Measurements from ENCODE around the gene ACAD8. TPM values are rescaled to one million over a fixed set of nuclear protein-coding genes. Genes with fewer than 3 reads are reported as not detected.
"Not testable (repeated sequence)": the region's sequence is repeated elsewhere in the genome, so short reads cannot be mapped to it uniquely, and the experiment has no call there.

The ACAD8 gene
- total RNA-seq, 1 donor from 2014 or later, result 13.9 TPM

GRCh38 chr11:134267966-134268365 lies 14.6 kb downstream of the ACAD8 start:
- no peak for ATAC-seq

DNA sequence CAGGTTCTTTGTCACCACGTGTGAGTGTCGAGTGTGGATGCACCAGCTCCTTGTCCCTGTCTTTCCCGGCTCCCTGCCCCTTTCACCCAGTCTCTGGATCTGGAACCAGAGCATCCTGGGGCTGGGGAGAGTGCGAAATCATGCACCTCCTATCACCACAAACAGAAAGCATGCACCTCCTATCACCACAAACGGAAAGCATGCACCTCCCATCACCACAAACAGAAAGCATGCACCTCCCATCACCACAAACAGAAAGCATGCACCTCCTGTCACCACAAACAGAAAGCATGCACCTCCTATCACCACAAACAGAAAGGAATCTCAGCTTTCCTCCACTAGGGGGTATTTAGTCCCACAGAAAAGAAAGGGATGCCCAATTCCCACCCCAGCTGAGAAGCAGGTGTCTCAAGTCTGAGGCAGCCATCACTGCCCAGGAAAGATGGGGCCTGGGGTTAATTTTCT lies 16.9 kb downstream of the ACAD8 start:
- no peak for ATAC-seq

- ATAC-seq, result no peak
These were observed 18.6 kb downstream of the ACAD8 start for GRCh38 chr11:134271978-134272377.

GRCh38 chr11:134272381-134273316 lies 19.3 kb downstream of the ACAD8 start:
- no peak for ATAC-seq

- no peak for ATAC-seq
These were observed 19.9 kb downstream of the ACAD8 start for GRCh38 chr11:134273317-134273712.

GRCh38 chr11:134275188-134275533 lies 21.8 kb downstream of the ACAD8 start:
- ATAC-seq, result no peak

DNA sequence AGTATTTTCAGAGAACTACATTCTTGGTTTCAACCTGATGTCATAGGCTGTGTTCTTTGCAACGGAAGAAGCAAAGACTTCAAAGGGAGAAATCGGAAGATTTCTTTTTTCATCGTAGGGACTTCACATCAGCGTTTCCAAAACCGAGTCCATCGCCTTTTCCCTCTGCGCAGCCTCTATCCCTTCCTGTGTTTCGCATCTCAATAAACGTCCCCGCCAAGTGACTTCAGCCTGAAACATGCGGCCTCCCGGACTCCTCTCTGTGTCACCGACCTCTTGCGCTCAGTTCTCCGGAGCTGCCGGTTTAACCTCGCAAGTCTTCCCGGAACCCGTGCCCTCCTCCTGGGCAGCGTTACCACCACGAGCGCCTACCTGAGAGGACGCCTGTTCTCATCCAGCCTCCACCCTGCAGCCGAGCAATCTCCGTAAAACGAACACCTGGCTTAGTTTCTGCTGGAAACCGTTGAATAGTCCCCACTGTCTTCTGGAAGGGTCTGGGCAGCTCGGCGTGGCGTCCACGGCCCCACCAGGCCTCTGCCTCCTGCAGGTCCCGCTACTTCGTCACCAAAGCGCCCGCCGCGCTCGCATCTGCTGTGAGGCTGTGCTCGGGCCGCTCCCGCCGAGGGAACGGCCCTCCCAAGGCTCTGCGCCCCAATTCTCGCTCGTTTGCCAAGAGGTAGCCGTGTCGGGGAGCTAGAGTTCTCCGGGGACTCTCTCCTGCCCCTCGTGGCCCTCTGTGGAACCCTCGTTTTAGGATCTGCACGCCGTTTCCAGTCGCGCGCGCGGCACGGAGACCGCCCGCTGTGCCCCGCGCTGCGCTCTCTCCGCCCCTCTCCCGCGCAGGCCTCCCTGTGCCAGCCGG lies 22.4 kb downstream of the ACAD8 start, which contains the start of gene GLB1L3:
GLB1L3 (plus strand) TSS at position 846 of the 862 bp plus-strand sequence. CDS start 362 bp downstream, outside the sequence.
- peak; percentile 90 for ATAC-seq

- peak; percentile 21 for ATAC-seq
These were observed 23.2 kb downstream of the ACAD8 start for GRCh38 chr11:134276396-134277182.

- no peak for ATAC-seq
These were observed 24.0 kb downstream of the ACAD8 start for GRCh38 chr11:134277183-134278001.

GRCh38 chr11:134278356-134278755 lies 25.0 kb downstream of the ACAD8 start:
- no peak for ATAC-seq

DNA sequence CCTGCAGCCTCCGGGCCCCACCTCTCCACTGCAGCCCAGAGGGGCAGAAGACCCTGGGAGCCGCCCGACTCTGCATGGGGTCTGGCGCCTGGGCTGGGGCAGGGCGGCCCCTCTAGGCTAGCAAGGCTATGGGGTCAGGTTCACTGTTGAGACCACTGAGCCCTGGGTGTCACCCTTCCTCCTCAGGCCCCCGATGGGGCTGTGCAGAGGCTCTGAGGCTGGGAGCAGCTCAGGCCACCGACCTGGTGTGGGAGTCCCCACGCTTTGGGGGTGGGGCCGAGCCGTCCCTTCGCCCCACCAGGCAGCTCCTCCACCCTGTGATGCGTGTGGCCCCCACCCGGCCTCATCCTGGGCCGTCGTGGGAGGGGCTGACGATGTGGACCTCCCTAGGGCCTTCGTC lies 28.3 kb downstream of the ACAD8 start:
- not testable (repeated sequence) for ATAC-seq

DNA sequence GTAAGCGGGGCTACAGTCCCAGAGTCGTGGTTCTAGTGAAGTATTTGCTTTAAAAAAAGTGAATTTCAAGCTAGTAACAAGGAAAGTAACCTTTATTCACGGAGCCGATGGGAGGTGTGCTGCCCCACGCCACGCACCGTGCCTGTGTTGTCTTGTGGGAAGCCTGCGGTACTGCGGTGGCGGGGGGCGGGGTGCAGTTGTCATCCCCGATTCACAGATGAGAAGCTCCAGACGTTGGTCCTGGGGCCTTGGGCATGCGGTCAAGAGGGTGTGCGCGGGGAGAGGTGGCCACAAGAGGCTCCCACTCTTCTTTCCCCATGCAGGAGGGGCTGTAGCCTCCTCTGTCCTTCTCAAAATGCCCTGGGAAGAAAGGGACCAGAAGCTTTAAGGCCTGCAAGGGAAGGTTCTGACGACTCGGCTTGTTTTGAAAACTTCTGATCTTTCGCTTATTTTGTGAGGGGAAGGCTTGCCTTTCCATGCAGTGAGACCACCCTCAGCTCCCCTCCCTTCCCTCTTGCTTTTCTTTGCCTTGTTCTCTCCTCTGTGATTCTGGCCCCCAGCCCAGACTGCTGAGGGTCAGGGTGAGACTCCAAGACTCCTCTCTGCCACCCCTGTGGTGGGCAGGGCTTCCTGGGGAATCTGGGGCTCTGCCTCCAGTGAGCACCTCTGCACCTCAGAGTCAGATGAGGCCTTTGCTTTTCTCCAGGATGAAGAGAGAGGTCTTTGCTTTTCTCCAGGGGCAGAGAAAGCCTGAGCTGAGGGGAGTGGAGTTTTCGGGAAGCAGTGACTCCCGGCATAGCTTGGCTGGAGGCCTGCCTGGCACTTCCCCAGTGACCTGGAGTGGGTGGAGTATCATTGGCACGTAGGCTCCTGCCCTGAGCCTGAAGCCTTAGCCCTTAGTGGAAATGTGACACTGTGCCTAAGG lies 29.0 kb downstream of the ACAD8 start:
- peak; percentile 50 for ATAC-seq

- no peak for ATAC-seq
These were observed 30.3 kb downstream of the ACAD8 start for GRCh38 chr11:134283461-134284230.

- not testable (repeated sequence) for ATAC-seq
These were observed 31.0 kb downstream of the ACAD8 start for GRCh38 chr11:134284349-134284748.

GRCh38 chr11:134287561-134287960 lies 34.2 kb downstream of the ACAD8 start:
- no peak for ATAC-seq

GRCh38 chr11:134288486-134288885 lies 35.1 kb downstream of the ACAD8 start:
- ATAC-seq, result no peak

- ATAC-seq, result no peak
These were observed 35.8 kb downstream of the ACAD8 start for GRCh38 chr11:134289167-134289566.

DNA sequence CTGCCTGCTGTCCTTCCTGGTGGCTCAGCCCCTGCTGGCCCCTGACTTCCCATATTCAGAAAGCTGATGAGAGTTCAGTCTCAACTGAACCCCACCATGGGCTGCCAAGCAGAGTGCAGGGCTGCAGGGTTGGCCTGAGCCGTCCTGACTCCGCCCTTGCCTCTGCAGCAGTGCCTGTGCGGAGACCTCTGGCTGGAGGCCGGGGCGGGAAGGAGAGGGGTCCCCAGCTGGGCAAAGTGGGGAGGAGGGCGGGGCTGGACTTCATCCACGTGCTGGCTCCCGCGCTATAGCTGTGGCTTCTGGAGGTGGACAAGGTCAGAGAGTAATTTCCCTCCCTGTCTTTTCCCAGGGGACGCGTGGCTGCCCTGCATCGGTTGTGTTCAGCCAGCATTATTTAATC lies 36.4 kb downstream of the ACAD8 start:
- ATAC-seq, result no peak

- ATAC-seq, result no peak
These were observed 37.3 kb downstream of the ACAD8 start for GRCh38 chr11:134290646-134291045.

DNA sequence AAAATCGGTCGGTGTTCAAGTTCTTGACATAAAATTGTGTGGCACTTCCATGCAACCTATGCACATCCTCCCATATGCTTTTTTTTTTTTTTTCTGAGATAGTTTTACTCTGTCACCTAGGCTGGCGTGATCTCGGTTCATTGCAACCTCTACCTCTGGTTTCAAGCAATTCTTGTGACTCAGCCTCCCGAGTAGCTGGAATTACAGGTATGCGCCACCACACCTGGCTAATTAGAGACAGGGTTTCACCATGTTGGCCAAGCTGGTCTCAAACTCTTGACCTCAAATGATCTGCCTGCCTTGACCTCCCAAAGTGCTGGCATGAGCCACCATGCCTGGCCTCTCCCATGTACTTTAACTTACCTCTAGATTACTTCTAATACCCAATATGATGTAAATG lies 37.8 kb downstream of the ACAD8 start:
- no peak for ATAC-seq
